Prostate gland (tissue), 2 donors: Measurements from ENCODE around the gene RABGAP1.

Source experiments
- POLR2A ChIP-seq: fragments of 450-650 bp; IDR thresholded peaks from one replicate; pipeline ENCODE4 v1.6.1; 2016; ENCODE audit warnings: antibody characterized with exemption, mild to moderate bottlenecking
- POLR2AphosphoS5 ChIP-seq: sonication (generic); formaldehyde crosslinking; IDR thresholded peaks from one replicate; pipeline ENCODE4 v1.6.1; 2017; ENCODE audit warnings: antibody characterized with exemption
- TF ChIP-seq, protein P1 (sequence below), 4 experiments: fragments of 200-600 bp in 2 of 4; fragments of 450-650 bp in 2 of 4; sonication (generic) in 2 of 4; IDR thresholded peaks; 1 replicate in 3 of 4; 2 replicates in 1 of 4; pipeline ENCODE4 v1.5.1; 2016 to 2019; ENCODE audit warnings: antibody characterized with exemption in 4 of 4, mild to moderate bottlenecking in 2 of 4, moderate library complexity in 2 of 4

GRCh38 chr9:122918310-122918709, 22.5 kb upstream of the RABGAP1 start:
- TF ChIP-seq, protein P1, sequence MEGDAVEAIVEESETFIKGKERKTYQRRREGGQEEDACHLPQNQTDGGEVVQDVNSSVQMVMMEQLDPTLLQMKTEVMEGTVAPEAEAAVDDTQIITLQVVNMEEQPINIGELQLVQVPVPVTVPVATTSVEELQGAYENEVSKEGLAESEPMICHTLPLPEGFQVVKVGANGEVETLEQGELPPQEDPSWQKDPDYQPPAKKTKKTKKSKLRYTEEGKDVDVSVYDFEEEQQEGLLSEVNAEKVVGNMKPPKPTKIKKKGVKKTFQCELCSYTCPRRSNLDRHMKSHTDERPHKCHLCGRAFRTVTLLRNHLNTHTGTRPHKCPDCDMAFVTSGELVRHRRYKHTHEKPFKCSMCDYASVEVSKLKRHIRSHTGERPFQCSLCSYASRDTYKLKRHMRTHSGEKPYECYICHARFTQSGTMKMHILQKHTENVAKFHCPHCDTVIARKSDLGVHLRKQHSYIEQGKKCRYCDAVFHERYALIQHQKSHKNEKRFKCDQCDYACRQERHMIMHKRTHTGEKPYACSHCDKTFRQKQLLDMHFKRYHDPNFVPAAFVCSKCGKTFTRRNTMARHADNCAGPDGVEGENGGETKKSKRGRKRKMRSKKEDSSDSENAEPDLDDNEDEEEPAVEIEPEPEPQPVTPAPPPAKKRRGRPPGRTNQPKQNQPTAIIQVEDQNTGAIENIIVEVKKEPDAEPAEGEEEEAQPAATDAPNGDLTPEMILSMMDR (IDR thresholded peaks at IDR 0.05), result no peak
- TF ChIP-seq POLR2AphosphoS5, result no peak
- TF ChIP-seq POLR2A, result no peak
